Measurements from ENCODE around the gene CAPN13. TPM values are rescaled to one million over a fixed set of nuclear protein-coding genes. Genes with fewer than 3 reads are reported as not detected.

Gene CAPN13
- total and polyA plus RNA-seq, 7 donors: 0.06 to 0.14 TPM; not detected in 5

GRCh38 chr2:30799366-30799765 lies 7.9 kb downstream of the CAPN13 start:
- Histone ChIP-seq H3K27me3 (ENCODE audit: insufficient read depth in 3 of 3, low read length in 2 of 3) (no peaks in the 10 kb centered on the region), H3K27ac (no peak overlapping the region), H3K4me1 (no peaks in the 10 kb centered on the region), H3K36me3 (ENCODE audit: insufficient read depth in 1 of 2, low read depth in 1 of 2) (no peaks in the 10 kb centered on the region), H3K9me3 (no peaks in the 10 kb centered on the region), H3K4me3 (no peak overlapping the region)
- TF ChIP-seq CTCF (IDR thresholded peaks at IDR 0.05): no peak
- intact Hi-C loops (cut with DNase I): no loop called here
- no peak for DNase-seq
- WGBS, 3 donors: 72 to 91% (median 86%) methylated on average over 5 of the region's 5 CpGs
- ATAC-seq: no peak

GRCh38 chr2:30798536-30798991 lies 8.7 kb downstream of the CAPN13 start:
- TF ChIP-seq CTCF (IDR thresholded peaks at IDR 0.05): no peak
- no peaks in the 10 kb centered on the region for H3K36me3 ChIP-seq (ENCODE audit: insufficient read depth in 1 of 2, low read depth in 1 of 2)
- ATAC-seq (no peak), DNase-seq (no peak)
- intact Hi-C loops (cut with DNase I): no loop called here
- no peak overlapping the region for H3K27ac ChIP-seq
- no peaks in the 10 kb centered on the region for H3K4me1 ChIP-seq
- 33 to 42% (median 39%) methylated on average over 6 of the region's 6 CpGs for WGBS, 3 donors
- H3K27me3 ChIP-seq (ENCODE audit: insufficient read depth in 3 of 3, low read length in 2 of 3): peaks cover 0 to under 1% (median 0%) of the 10 kb centered on the region in 3 donors
- H3K9me3 ChIP-seq: no peaks in the 10 kb centered on the region
- H3K4me3 ChIP-seq: no peak overlapping the region

GRCh38 chr2:30797381-30798015 lies 9.7 kb downstream of the CAPN13 start:
- no peak overlapping the region for H3K4me3 ChIP-seq
- peaks cover 0 to 3% (median 0%) of the 10 kb centered on the region in 3 donors for H3K27me3 ChIP-seq (ENCODE audit: insufficient read depth in 3 of 3, low read length in 2 of 3)
- H3K27ac ChIP-seq: no peak overlapping the region
- no peak for ATAC-seq
- TF ChIP-seq CTCF (IDR thresholded peaks at IDR 0.05): no peak
- H3K36me3 ChIP-seq (ENCODE audit: insufficient read depth in 1 of 2, low read depth in 1 of 2): no peaks in the 10 kb centered on the region
- intact Hi-C loops (cut with DNase I): no loop called here
- WGBS, 3 donors: 88 to 94% (median 89%) methylated on average over 8 of the region's 8 CpGs
- H3K4me1 ChIP-seq: no peaks in the 10 kb centered on the region
- DNase-seq: no peak
- H3K9me3 ChIP-seq: no peaks in the 10 kb centered on the region

- ATAC-seq (no peak), DNase-seq (no peak)
- no peaks in the 10 kb centered on the region for H3K9me3 ChIP-seq
- no peak overlapping the region for H3K4me3 ChIP-seq
- 46 to 51% (median 50%) methylated on average over 4 of the region's 4 CpGs for WGBS, 3 donors
- H3K36me3 ChIP-seq (ENCODE audit: insufficient read depth in 1 of 2, low read depth in 1 of 2): no peaks in the 10 kb centered on the region
- intact Hi-C loops (cut with DNase I): no loop called here
- H3K4me1 ChIP-seq: no peaks in the 10 kb centered on the region
- peaks cover 0 to 3% (median 0%) of the 10 kb centered on the region in 3 donors for H3K27me3 ChIP-seq (ENCODE audit: insufficient read depth in 3 of 3, low read length in 2 of 3)
- TF ChIP-seq CTCF (IDR thresholded peaks at IDR 0.05): no peak
- H3K27ac ChIP-seq: no peak overlapping the region
Observed at GRCh38 chr2:30796699-30797098, 10.5 kb downstream of the CAPN13 start.

GRCh38 chr2:30792521-30792920 lies 14.7 kb downstream of the CAPN13 start:
- peaks cover 0 to 3% (median 0%) of the 10 kb centered on the region in 3 donors for H3K27me3 ChIP-seq (ENCODE audit: insufficient read depth in 3 of 3, low read length in 2 of 3)
- WGBS, 3 donors: 64 to 76% (median 76%) methylated on average over 4 of the region's 4 CpGs
- H3K4me1 ChIP-seq: no peaks in the 10 kb centered on the region
- H3K36me3 ChIP-seq (ENCODE audit: insufficient read depth in 1 of 2, low read depth in 1 of 2): no peaks in the 10 kb centered on the region
- no peak for TF ChIP-seq CTCF (IDR thresholded peaks at IDR 0.05)
- DNase-seq (no peak), ATAC-seq (no peak)
- no peak overlapping the region for H3K27ac ChIP-seq
- no peak overlapping the region for H3K4me3 ChIP-seq
- intact Hi-C loops (cut with DNase I): no loop called here
- H3K9me3 ChIP-seq: no peaks in the 10 kb centered on the region
